ENCODE data around the gene NAA38.

NAA38 gene

GRCh38 chr17:7837408-7838088 is 19.8 kb downstream of the NAA38 start:
- H2BK12ac ChIP-seq (ENCODE audit: low read length in 2 of 2): peak overlapping the region; percentile 49 to 65
- H4K8ac ChIP-seq (ENCODE audit: low read length): no peak overlapping the region
- H4K91ac ChIP-seq (ENCODE audit: low read length): no peak overlapping the region
- H3K36me3 ChIP-seq (ENCODE audit: control insufficient read depth in 1 of 2, insufficient read depth in 2 of 2, low read depth in 1 of 2, low read length in 2 of 2): peaks cover 3 to 12% of the 10 kb centered on the region in 2 experiments
- H2AFZ ChIP-seq (ENCODE audit: low read depth, low read length): no peak overlapping the region
- H3K4me2 ChIP-seq (ENCODE audit: low read length, poor library complexity, severe bottlenecking): peak overlapping the region; percentile 99
- no peaks in the 10 kb centered on the region for H3K9me3 ChIP-seq (ENCODE audit: control insufficient read depth, low read length)
- H3K4me1 ChIP-seq (ENCODE audit: control insufficient read depth, insufficient read depth, low read depth, low read length): peaks cover 38% of the 10 kb centered on the region
- DNase-seq: no peak
- H2BK15ac ChIP-seq (ENCODE audit: low read depth, poor library complexity, severe bottlenecking): no peak overlapping the region
- peak overlapping the region; percentile 24 to 97 for H3K4me3 ChIP-seq (ENCODE audit: insufficient read depth in 1 of 2, low read depth in 1 of 2, low read length in 2 of 2)
- H3K27ac ChIP-seq (ENCODE audit: low read length, poor library complexity, severe bottlenecking): peak overlapping the region; percentile 56
- no peak overlapping the region for H3K23ac ChIP-seq (ENCODE audit: low read length in 2 of 2)
- H3K27me3 ChIP-seq (ENCODE audit: control insufficient read depth in 1 of 2, insufficient read depth in 1 of 2, low read length in 2 of 2): peaks cover 0 to 6% of the 10 kb centered on the region in 2 experiments
- H3K14ac ChIP-seq (ENCODE audit: low read length in 2 of 2): no peak overlapping the region
- peak overlapping the region; percentile 70 for H2AK5ac ChIP-seq (ENCODE audit: low read length, severe bottlenecking)
- peak overlapping the region; percentile 57 for H2BK120ac ChIP-seq (ENCODE audit: low read depth, low read length)
- H3K79me1 ChIP-seq (replicated peaks; ENCODE audit: low read length, poor library complexity, severe bottlenecking): peaks cover 12% of the 10 kb centered on the region
- peak overlapping the region in 1 of 2 experiments; percentile 69 for H3K18ac ChIP-seq (ENCODE audit: low read depth in 1 of 2, low read length in 2 of 2)
- no peak overlapping the region for H2BK5ac ChIP-seq (ENCODE audit: low read depth, low read length, poor library complexity, severe bottlenecking)
- peak overlapping the region; percentile 98 for H3K9ac ChIP-seq (ENCODE audit: low read length)
- 9% methylated on average over 6 of the region's 8 CpGs for WGBS
- peak overlapping the region in 1 of 2 experiments; percentile 78 for H3K4ac ChIP-seq (ENCODE audit: low read depth in 1 of 2, low read length in 2 of 2)

GRCh38 chr17:7836596-7837407 is 20.6 kb downstream of the NAA38 start:
- H2BK15ac ChIP-seq (ENCODE audit: low read depth, poor library complexity, severe bottlenecking): peak overlapping the region; percentile 91
- peak overlapping the region; percentile 99 for H3K4me2 ChIP-seq (ENCODE audit: low read length, poor library complexity, severe bottlenecking)
- no peak overlapping the region for H3K14ac ChIP-seq (ENCODE audit: low read length in 2 of 2)
- peaks cover 2 to 13% of the 10 kb centered on the region in 2 experiments for H3K27me3 ChIP-seq (ENCODE audit: control insufficient read depth in 1 of 2, insufficient read depth in 1 of 2, low read length in 2 of 2)
- peaks cover 12% of the 10 kb centered on the region for H3K79me1 ChIP-seq (replicated peaks; ENCODE audit: low read length, poor library complexity, severe bottlenecking)
- peak overlapping the region; percentile 69 to 91 for H3K4ac ChIP-seq (ENCODE audit: low read depth in 1 of 2, low read length in 2 of 2)
- H3K4me3 ChIP-seq (ENCODE audit: insufficient read depth in 1 of 2, low read depth in 1 of 2, low read length in 2 of 2): peak overlapping the region; percentile 75 to 97
- H3K9me3 ChIP-seq (ENCODE audit: control insufficient read depth, low read length): no peaks in the 10 kb centered on the region
- peak overlapping the region; percentile 68 for H4K8ac ChIP-seq (ENCODE audit: low read length)
- peak overlapping the region; percentile 16 for H2AFZ ChIP-seq (ENCODE audit: low read depth, low read length)
- H3K36me3 ChIP-seq (ENCODE audit: control insufficient read depth in 1 of 2, insufficient read depth in 2 of 2, low read depth in 1 of 2, low read length in 2 of 2): peaks cover 3 to 12% of the 10 kb centered on the region in 2 experiments
- H3K27ac ChIP-seq (ENCODE audit: low read length, poor library complexity, severe bottlenecking): peak overlapping the region; percentile 90
- peak; percentile 99 for DNase-seq
- peak overlapping the region; percentile 98 for H3K9ac ChIP-seq (ENCODE audit: low read length)
- H3K18ac ChIP-seq (ENCODE audit: low read depth in 1 of 2, low read length in 2 of 2): peak overlapping the region; percentile 96 to 99
- H2AK5ac ChIP-seq (ENCODE audit: low read length, severe bottlenecking): peak overlapping the region; percentile 70
- peaks cover 36% of the 10 kb centered on the region for H3K4me1 ChIP-seq (ENCODE audit: control insufficient read depth, insufficient read depth, low read depth, low read length)
- H3K23ac ChIP-seq (ENCODE audit: low read length in 2 of 2): peak overlapping the region in 1 of 2 experiments; percentile 76
- peak overlapping the region; percentile 9 for H2BK5ac ChIP-seq (ENCODE audit: low read depth, low read length, poor library complexity, severe bottlenecking)
- 0% methylated on average over 9 of the region's 19 CpGs for WGBS
- H4K91ac ChIP-seq (ENCODE audit: low read length): peak overlapping the region; percentile 88
- H2BK120ac ChIP-seq (ENCODE audit: low read depth, low read length): peak overlapping the region; percentile 95
- peak overlapping the region; percentile 49 to 65 for H2BK12ac ChIP-seq (ENCODE audit: low read length in 2 of 2)

GRCh38 chr17:7835814-7836595 is 21.4 kb downstream of the NAA38 start:
- Histone ChIP-seq H3K4me2 (ENCODE audit: low read length, poor library complexity, severe bottlenecking) (peak overlapping the region; percentile 99), H3K4me3 (ENCODE audit: insufficient read depth in 1 of 2, low read depth in 1 of 2, low read length in 2 of 2) (peak overlapping the region; percentile 75 to 97), H3K14ac (ENCODE audit: low read length in 2 of 2) (peak overlapping the region in 1 of 2 experiments; percentile 97), H3K9me3 (ENCODE audit: control insufficient read depth, low read length) (no peaks in the 10 kb centered on the region), H2BK120ac (ENCODE audit: low read depth, low read length) (peak overlapping the region; percentile 95), H3K18ac (ENCODE audit: low read depth in 1 of 2, low read length in 2 of 2) (peak overlapping the region; percentile 96 to 99), H2AK5ac (ENCODE audit: low read length, severe bottlenecking) (no peak overlapping the region), H4K8ac (ENCODE audit: low read length) (peak overlapping the region; percentile 83), H3K23ac (ENCODE audit: low read length in 2 of 2) (peak overlapping the region in 1 of 2 experiments; percentile 76), H2BK12ac (ENCODE audit: low read length in 2 of 2) (peak overlapping the region; percentile 43 to 96), H3K9ac (ENCODE audit: low read length) (peak overlapping the region; percentile 98), H3K36me3 (ENCODE audit: control insufficient read depth in 1 of 2, insufficient read depth in 2 of 2, low read depth in 1 of 2, low read length in 2 of 2) (peaks cover 3 to 9% of the 10 kb centered on the region in 2 experiments), H3K79me1 (replicated peaks; ENCODE audit: low read length, poor library complexity, severe bottlenecking) (peaks cover 12% of the 10 kb centered on the region), H3K4me1 (ENCODE audit: control insufficient read depth, insufficient read depth, low read depth, low read length) (peaks cover 31% of the 10 kb centered on the region), H2BK5ac (ENCODE audit: low read depth, low read length, poor library complexity, severe bottlenecking) (peak overlapping the region; percentile 49), H3K4ac (ENCODE audit: low read depth in 1 of 2, low read length in 2 of 2) (peak overlapping the region; percentile 69 to 91), H3K27ac (ENCODE audit: low read length, poor library complexity, severe bottlenecking) (peak overlapping the region; percentile 90), H2AFZ (ENCODE audit: low read depth, low read length) (peak overlapping the region; percentile 16), H4K91ac (ENCODE audit: low read length) (peak overlapping the region; percentile 88), H3K27me3 (ENCODE audit: control insufficient read depth in 1 of 2, insufficient read depth in 1 of 2, low read length in 2 of 2) (peaks cover 10 to 20% of the 10 kb centered on the region in 2 experiments), H2BK15ac (ENCODE audit: low read depth, poor library complexity, severe bottlenecking) (peak overlapping the region; percentile 91)
- DNase-seq: peak; percentile 91
- under 1% methylated on average over 60 of the region's 61 CpGs for WGBS
